Measurements from ENCODE around the gene FBN1. TPM values are rescaled to one million over a fixed set of nuclear protein-coding genes. Genes with fewer than 3 reads are reported as not detected.

FBN1 gene
- total and polyA plus RNA-seq, 2 experiments from 2014 or later, result 1.9 to 3.8 TPM

DNA sequence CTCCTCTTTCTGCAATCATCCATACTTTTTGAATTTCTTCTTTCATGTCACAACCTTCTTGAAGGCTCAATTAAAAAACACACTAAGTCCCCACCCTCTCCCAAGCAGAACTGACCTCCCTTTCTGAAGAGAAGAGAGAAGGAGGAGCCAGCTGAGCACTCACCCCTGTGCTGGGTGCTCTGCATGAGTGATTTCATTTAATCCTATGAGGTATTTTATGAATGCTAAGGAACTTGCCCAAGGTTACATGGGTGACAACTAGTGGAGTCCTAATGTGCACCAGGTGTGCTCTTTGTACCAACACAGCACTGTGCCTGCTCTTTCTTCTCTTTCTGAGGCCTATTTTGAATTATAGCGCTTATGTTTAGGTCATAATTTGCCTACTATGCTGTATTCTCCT lies 178.7 kb downstream of the FBN1 start:
- no peaks in the 10 kb centered on the region for H3K9me2 ChIP-seq (ENCODE audit: insufficient read depth)
- no peak for TF ChIP-seq POLR2AphosphoS5 (IDR thresholded peaks at IDR 0.05; ENCODE audit: low read depth)
- TF ChIP-seq CREB1 (CRISPR knock-in tag; IDR thresholded peaks at IDR 0.05; ENCODE audit: low read depth), result no peak
- TF ChIP-seq EZH2phosphoT487 (IDR thresholded peaks at IDR 0.05; ENCODE audit: unreplicated experiment), result no peak
- no peak for TF ChIP-seq ZNF331 (CRISPR knock-in tag; IDR thresholded peaks at IDR 0.05; ENCODE audit: low read depth)
- TF ChIP-seq STAT1 (IDR thresholded peaks at IDR 0.05; ENCODE audit: unreplicated experiment), result no peak
- no peak for TF ChIP-seq NANOG (IDR thresholded peaks at IDR 0.05; ENCODE audit: borderline replicate concordance)
- no peak for TF ChIP-seq JUNB (IDR thresholded peaks at IDR 0.05; ENCODE audit: unreplicated experiment)
- no peak for TF ChIP-seq EZH2 (IDR thresholded peaks at IDR 0.05; ENCODE audit: low read depth, unreplicated experiment)
- TF ChIP-seq, protein P1, sequence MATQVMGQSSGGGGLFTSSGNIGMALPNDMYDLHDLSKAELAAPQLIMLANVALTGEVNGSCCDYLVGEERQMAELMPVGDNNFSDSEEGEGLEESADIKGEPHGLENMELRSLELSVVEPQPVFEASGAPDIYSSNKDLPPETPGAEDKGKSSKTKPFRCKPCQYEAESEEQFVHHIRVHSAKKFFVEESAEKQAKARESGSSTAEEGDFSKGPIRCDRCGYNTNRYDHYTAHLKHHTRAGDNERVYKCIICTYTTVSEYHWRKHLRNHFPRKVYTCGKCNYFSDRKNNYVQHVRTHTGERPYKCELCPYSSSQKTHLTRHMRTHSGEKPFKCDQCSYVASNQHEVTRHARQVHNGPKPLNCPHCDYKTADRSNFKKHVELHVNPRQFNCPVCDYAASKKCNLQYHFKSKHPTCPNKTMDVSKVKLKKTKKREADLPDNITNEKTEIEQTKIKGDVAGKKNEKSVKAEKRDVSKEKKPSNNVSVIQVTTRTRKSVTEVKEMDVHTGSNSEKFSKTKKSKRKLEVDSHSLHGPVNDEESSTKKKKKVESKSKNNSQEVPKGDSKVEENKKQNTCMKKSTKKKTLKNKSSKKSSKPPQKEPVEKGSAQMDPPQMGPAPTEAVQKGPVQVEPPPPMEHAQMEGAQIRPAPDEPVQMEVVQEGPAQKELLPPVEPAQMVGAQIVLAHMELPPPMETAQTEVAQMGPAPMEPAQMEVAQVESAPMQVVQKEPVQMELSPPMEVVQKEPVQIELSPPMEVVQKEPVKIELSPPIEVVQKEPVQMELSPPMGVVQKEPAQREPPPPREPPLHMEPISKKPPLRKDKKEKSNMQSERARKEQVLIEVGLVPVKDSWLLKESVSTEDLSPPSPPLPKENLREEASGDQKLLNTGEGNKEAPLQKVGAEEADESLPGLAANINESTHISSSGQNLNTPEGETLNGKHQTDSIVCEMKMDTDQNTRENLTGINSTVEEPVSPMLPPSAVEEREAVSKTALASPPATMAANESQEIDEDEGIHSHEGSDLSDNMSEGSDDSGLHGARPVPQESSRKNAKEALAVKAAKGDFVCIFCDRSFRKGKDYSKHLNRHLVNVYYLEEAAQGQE (IDR thresholded peaks at IDR 0.05; ENCODE audit: unreplicated experiment), result no peak
- no peaks in the 10 kb centered on the region for H3F3A ChIP-seq (replicated peaks; ENCODE audit: low read depth)
- no peaks in the 10 kb centered on the region; the same call in 2 of the 3 replicates for H3K36me3 Mint-ChIP-seq (ENCODE audit: low read depth)
- H3K4me1 ChIP-seq (ENCODE audit: insufficient read depth), result no peaks in the 10 kb centered on the region
- H3K79me2 ChIP-seq (replicated peaks; ENCODE audit: insufficient read depth), result no peaks in the 10 kb centered on the region
- H3K4me3 ChIP-seq, result no peak overlapping the region
- no peaks in the 10 kb centered on the region for H4K20me1 ChIP-seq (replicated peaks; ENCODE audit: insufficient read depth)
- no peaks in the 10 kb centered on the region for H3K9me3 Mint-ChIP-seq
- DNase-seq (ENCODE audit: low spot score), result no peak
- H3K27ac ChIP-seq (ENCODE audit: low read depth), result no peak overlapping the region
- H3K27ac Mint-ChIP-seq, result no peak overlapping the region
- H3K36me3 ChIP-seq (ENCODE audit: insufficient read depth), result no peaks in the 10 kb centered on the region
- peaks cover 3% of the 10 kb centered on the region for H3K27me3 Mint-ChIP-seq (ENCODE audit: insufficient read depth, low read depth, poor library complexity)
- peaks cover 8% of the 10 kb centered on the region; the same call in 2 of the 3 replicates for H3K4me1 Mint-ChIP-seq
- ATAC-seq, result no peak
- H3K4me3 Mint-ChIP-seq, result no peak overlapping the region
- H3K4me2 ChIP-seq, result no peak overlapping the region
- no peak overlapping the region for H2AFZ ChIP-seq
- H3K27me3 ChIP-seq (ENCODE audit: insufficient read depth), result no peaks in the 10 kb centered on the region

DNA sequence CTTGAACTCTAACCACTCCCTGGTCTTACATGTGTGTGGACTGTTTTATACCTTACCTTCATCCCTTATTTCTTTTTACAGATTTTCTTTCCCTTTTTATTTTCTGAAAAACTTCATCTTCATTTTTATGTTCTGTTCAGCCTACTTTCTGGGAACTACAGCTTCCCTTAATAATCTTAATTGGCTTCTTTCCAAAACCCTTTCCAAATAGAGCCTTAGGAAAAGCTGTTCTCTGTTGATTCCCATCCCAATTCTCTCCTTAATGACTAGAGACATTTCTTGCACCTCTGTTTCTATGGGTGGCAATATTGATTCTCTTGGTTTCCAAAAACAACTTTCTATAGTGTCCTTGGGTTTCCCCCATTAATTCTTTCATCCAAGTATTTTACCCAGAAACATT lies 179.4 kb downstream of the FBN1 start:
- H3K36me3 Mint-ChIP-seq (ENCODE audit: low read depth), result no peaks in the 10 kb centered on the region; the same call in 2 of the 3 replicates

More for the DNA sequence above, 179.4 kb downstream of the FBN1 start:
- no peak overlapping the region for H3K27ac Mint-ChIP-seq
- Histone ChIP-seq H4K20me1 (replicated peaks; ENCODE audit: insufficient read depth) (no peaks in the 10 kb centered on the region), H3K4me1 (ENCODE audit: insufficient read depth) (no peaks in the 10 kb centered on the region), H3K79me2 (replicated peaks; ENCODE audit: insufficient read depth) (no peaks in the 10 kb centered on the region), H3K4me2 (no peak overlapping the region), H3K4me3 (no peak overlapping the region), H3F3A (replicated peaks; ENCODE audit: low read depth) (no peaks in the 10 kb centered on the region), H2AFZ (no peak overlapping the region), H3K27ac (ENCODE audit: low read depth) (no peak overlapping the region), H3K27me3 (ENCODE audit: insufficient read depth) (no peaks in the 10 kb centered on the region), H3K9me2 (ENCODE audit: insufficient read depth) (no peaks in the 10 kb centered on the region), H3K36me3 (ENCODE audit: insufficient read depth) (no peaks in the 10 kb centered on the region)
- TF ChIP-seq POLR2AphosphoS5 (IDR thresholded peaks at IDR 0.05; ENCODE audit: low read depth), result no peak
- TF ChIP-seq ZNF331 (CRISPR knock-in tag; IDR thresholded peaks at IDR 0.05; ENCODE audit: low read depth), result no peak
- peaks cover 3% of the 10 kb centered on the region for H3K27me3 Mint-ChIP-seq (ENCODE audit: insufficient read depth, low read depth, poor library complexity)
- ATAC-seq (no peak), DNase-seq (ENCODE audit: low spot score) (no peak)
- no peaks in the 10 kb centered on the region for H3K9me3 Mint-ChIP-seq
- H3K4me3 Mint-ChIP-seq, result no peak overlapping the region
- H3K4me1 Mint-ChIP-seq, result peaks cover 8% of the 10 kb centered on the region; the same call in 2 of the 3 replicates
